ENCODE results near the gene AMOTL1.
"Not testable (repeated sequence)": the region's sequence is repeated elsewhere in the genome, so short reads cannot be mapped to it uniquely, and the experiment has no call there.

Gene AMOTL1

GRCh38 chr11:94791942-94792341 is 23.8 kb downstream of the AMOTL1 start:
- DNase-seq, result not testable (repeated sequence)

GRCh38 chr11:94792451-94792850 is 24.3 kb downstream of the AMOTL1 start:
- DNase-seq, result no peak

- no peak for DNase-seq
These were observed 24.8 kb downstream of the AMOTL1 start for GRCh38 chr11:94793002-94793401.

GRCh38 chr11:94793822-94794221 is 25.7 kb downstream of the AMOTL1 start:
- no peak for DNase-seq

DNA sequence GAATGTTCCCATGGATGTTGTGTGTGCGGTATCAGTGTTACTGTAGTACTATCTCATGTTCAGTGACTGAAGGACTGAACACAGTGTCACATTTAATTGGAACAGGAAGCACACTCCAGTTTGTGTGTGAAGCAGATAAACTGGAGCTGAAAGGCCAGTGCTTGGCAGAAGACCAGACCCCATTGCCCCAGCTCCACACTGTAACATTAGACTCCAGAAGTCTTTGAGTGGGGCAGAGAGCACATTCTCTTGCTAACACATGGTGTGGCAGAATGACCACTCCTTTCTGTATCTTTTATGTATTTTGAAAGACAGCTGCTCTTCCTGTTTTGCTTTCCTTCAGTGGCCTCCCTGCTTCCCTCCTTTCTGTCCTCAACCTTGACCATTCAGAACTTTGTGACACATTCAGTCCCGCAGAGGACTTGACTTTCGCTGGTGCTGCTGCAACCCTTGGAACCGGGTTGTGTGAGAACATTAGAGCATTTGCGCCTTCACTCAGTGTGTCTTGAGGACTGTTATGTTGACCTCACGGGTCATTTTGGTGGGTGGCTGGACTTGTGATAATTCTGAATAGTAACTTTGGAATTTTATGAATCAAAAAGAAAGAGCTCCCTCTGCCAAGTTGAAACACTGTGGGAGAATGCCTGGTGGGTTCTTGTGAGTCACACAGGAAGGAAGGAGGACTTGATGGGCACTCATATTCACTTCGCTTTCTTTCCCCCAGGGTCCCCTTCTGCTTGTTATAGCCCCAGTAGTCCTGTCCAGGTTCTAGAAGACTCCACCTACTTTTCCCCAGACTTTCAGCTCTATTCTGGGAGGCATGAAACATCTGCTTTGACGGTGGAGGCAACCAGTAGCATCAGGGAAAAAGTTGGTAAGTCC is 26.4 kb downstream of the AMOTL1 start:
- no peak for DNase-seq

DNA sequence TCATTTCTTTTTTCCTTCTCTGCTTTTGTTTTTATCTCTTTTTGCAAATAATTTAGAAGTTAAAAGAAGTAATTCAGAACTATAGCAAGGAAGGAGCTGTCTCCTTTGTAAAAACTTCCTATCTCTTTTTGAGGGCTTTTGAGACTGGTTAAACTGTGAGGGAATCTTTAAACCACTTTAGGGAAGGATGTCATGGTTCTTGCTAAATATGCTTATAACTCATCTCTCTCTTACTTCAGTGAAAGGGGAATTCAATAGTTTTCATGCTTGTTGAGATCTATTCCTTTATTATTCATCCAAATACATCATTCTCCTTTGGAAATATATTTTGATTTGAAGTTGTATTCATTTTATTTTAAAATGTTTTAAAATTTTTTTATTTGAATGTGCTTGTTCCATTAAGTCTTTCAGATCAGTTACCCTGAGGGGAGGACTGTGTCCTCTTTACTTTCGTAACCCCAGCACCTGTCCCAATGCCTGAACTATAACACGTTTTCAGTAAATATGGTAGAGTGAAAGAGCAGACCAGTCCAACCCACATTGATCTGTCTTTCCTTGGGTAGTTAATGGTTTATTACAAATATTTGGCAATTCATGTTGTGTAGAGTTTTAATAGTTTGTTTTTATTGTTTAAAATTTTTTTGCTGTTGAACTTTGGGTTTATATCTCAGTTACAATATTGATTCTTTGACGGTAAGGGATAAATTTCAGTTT is 27.5 kb downstream of the AMOTL1 start:
- DNase-seq, result no peak

GRCh38 chr11:94796190-94796580 is 28.0 kb downstream of the AMOTL1 start:
- DNase-seq, result no peak

- DNase-seq, result no peak
These were observed 28.7 kb downstream of the AMOTL1 start for GRCh38 chr11:94796863-94797262.

DNA sequence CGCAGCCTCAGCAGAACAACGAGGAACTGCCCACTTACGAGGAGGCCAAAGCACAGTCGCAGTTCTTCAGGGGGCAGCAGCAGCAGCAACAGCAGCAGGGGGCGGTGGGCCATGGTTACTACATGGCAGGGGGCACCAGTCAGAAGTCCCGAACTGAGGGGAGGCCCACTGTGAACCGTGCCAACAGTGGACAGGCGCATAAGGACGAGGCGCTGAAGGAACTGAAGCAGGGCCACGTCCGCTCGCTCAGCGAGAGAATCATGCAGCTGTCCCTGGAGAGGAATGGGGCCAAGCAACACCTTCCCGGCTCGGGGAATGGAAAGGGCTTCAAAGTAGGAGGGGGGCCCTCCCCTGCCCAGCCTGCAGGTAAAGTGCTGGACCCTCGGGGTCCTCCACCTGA is 31.6 kb downstream of the AMOTL1 start:
- DNase-seq, result no peak

- no peak for DNase-seq
These were observed 32.3 kb downstream of the AMOTL1 start for GRCh38 chr11:94800414-94800813.

- no peak for DNase-seq
These were observed 33.8 kb downstream of the AMOTL1 start for GRCh38 chr11:94801866-94802460.

DNA sequence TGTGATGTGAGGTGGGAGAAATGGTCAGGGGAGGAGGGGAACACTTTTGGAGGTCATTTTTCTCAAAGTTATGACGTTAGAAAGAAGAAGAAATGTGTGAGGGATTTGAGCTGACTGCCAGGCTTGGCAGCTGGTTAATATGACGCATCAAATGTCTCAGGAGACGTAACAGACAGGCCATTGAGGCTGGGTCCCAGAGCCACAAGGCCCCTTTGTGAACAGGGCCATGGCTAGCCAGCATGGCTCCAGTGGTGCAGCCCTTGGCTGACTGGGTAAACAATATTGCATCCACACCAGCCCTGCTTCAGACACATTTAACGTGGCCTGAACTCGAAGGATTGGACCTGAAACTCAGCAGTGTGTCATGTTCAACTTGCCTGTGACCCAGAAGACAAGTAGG is 34.3 kb downstream of the AMOTL1 start:
- DNase-seq, result no peak

DNA sequence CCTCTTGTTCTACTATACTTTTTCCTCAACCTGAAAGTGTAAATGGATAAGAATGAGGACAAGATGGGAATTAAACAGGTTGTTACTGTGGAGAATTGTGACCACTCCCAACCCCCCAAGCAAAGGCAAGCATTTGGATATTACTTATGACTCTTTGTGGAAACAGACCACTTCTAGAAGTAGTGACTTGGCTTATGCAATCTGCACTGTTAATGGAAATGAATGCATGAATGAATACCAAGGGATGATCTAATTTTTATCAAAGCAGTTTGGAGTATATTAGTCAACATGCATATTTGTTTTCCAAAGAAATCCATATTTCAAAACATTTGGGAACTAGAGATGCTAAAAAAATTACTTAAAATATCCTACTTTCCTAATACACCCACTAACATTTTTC is 35.3 kb downstream of the AMOTL1 start:
- DNase-seq, result no peak

- DNase-seq, result no peak
These were observed 36.7 kb downstream of the AMOTL1 start for GRCh38 chr11:94804874-94805273.

DNA sequence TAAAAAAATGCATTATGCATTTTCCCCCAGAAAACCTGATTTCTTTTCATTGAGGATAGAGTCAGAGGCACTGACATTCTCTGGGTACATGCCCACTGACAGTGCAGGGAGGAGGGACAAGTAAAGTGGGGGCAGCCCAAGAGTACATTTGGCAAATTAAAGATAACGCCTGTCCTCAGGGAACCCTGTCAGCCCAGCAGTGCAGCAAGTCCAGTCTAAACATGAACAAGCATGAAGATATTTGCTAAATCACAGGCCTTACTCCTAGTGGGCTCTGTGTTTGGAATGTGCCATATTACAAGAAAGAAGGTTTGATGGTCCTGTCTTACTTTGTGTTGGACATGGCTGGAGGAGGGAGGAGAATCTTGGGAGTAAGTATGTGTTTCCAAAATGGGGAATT is 37.9 kb downstream of the AMOTL1 start:
- no peak for DNase-seq

DNA sequence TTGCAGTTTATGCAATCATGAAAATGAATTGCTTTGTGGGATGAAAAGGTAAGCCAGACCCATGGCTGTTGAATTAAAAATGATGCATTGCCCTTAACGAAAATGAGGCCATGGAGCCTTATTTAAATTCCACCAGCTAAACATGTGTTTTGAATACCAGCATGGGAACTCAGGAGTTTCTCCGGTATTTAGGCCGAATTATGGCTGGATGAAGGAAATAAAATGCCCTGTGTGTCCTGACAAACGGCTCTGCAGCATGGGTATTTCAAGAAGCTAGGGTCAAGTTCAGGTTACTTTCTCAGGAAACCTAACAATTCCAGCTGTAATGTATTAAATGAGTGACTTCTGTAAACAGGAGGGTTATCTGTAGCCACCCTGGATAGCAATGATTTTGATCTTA is 38.3 kb downstream of the AMOTL1 start:
- DNase-seq, result no peak

GRCh38 chr11:94809251-94809650 is 41.1 kb downstream of the AMOTL1 start:
- no peak for DNase-seq

- DNase-seq, result not testable (repeated sequence)
These were observed 44.9 kb downstream of the AMOTL1 start for GRCh38 chr11:94812724-94813720.

DNA sequence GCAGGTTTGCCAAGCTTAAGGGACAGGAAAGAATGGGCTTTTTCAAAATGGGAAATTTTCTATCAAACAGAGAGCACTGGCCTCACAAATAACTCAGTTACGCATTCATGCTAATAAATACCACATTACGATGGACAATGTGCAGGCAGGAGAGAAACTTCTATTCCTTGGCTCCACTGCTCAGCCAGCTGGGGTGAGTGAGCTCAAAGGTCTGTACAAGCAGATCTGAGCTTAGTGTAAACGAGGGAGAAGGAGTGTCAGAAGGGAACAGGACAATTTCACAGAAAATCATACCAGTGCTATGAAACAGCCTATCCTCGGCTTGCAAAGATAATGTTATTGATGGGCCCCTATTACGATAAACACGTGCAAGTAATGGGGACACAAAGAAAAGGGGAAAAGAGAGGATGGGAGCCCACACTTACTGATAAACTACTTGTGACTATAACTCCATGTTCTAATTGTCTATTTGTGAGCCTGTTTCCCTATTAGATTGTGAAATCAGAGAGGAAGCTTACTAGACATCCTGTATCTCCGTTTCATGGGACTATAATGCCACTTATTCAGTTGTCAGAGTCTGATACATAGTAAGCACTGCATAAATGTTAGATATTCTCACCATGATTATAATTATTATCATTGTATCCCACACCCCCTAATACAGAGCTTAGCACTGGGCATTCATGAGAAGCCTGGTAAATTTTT is 46.3 kb downstream of the AMOTL1 start:
- no peak for DNase-seq

DNA sequence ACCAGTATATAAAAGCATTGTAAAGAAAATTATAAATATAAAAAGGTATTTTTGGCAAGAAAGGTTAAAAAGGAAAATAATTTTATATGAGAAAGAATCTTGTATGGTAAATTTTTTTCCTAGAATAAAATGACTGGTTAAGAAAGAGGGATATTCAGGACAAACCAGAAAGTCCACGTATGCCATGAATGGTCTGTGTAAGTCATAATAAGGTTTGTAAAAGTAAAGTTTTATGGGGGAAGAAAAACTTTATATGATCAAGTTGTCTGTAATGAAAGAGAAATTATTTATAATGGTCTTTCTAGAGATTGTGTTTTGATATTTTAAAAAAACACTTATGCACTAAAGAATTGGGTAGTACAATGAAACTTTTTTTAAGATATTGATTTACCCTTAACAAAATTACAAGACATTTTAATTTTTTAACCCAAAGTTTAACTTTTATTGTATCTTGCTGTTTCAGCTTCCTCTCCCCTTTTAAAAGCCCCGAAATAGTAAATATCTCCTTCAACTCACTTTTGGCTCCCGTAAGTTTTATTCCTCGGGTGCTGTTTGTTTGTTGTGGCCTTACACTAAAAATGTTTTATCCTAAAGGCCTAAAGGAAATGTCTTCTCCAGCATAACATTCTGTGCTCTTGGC is 47.7 kb downstream of the AMOTL1 start:
- no peak for DNase-seq

DNA sequence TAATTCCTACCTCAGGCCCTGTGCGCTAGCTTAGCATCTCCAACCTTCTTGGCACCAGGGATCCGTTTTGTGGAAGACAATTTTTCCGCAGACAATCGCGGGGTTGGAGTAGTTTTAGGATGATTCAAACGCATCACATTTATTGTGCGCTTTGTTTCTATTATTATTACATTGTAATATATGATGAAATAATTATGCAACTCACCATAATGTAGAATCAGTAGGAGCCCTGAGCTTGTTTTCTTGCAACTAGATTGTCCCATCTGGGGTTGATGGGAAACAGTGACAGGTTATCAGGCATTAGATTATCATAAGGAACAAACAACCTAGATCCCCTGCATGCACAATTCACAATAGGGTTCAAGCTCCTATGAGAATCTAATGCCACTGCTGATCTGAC is 52.3 kb downstream of the AMOTL1 start:
- DNase-seq, result no peak

Data from right kidney (tissue), 1 donor.